Keratinocyte (primary cell): Measurements from ENCODE around the gene DCAKD. TPM values are rescaled to one million over a fixed set of nuclear protein-coding genes. Genes with fewer than 3 reads are reported as not detected.

Experiments used
- DNase-seq: peaks from one replicate; pipeline ENCODE4 v3.0.0-alpha.2; 2011; ENCODE audit warnings: low read depth, missing footprints, low spot score
- FAIRE-seq: peaks from 2 replicates; lab custom pipeline; 2011; peaks lifted over from hg19 to GRCh38; lab: Jason Lieb, UNC
- H2AFZ ChIP-seq: 2 replicates; pipeline ENCODE4 v1.6.0; 2012; ENCODE audit warnings: low read length, control low read depth, inconsistent platforms; ENCODE audit not compliant: control insufficient read depth
- H3K27ac ChIP-seq: 2 replicates; pipeline ENCODE4 v1.5.1; 2011; ENCODE audit warnings: low read length; ENCODE audit not compliant: control insufficient read depth, insufficient read depth
- H3K27me3 ChIP-seq: 3 replicates; pipeline ENCODE4 v1.6.0; 2011; ENCODE audit warnings: low read length; ENCODE audit not compliant: control insufficient read depth, insufficient read depth; ENCODE audit errors: extremely low read depth
- H3K36me3 ChIP-seq, 2 experiments: 2 replicates in 1 of 2; 3 replicates in 1 of 2; pipeline ENCODE4 v1.5.1; 2011; ENCODE audit warnings: low read length in 2 of 2, mild to moderate bottlenecking in 1 of 2; ENCODE audit not compliant: control insufficient read depth in 2 of 2, insufficient read depth in 2 of 2; ENCODE audit errors: extremely low read depth in 1 of 2
- H3K4me1 ChIP-seq: 3 replicates; pipeline ENCODE4 v1.5.1; 2011; ENCODE audit warnings: low read length; ENCODE audit not compliant: control insufficient read depth, insufficient read depth; ENCODE audit errors: extremely low read depth
- H3K4me2 ChIP-seq: 3 replicates; pipeline ENCODE4 v1.6.0; 2011; ENCODE audit warnings: low read depth, low read length; ENCODE audit not compliant: control insufficient read depth, insufficient read depth; ENCODE audit errors: extremely low read depth
- H3K4me3 ChIP-seq, 3 experiments: fragments of 200-600 bp in 1 of 3; sonication (generic) in 1 of 3; 2 replicates in 2 of 3; 3 replicates in 1 of 3; pipeline ENCODE4 v1.5.1; 2011 to 2016; ENCODE audit warnings: low read length in 3 of 3, mild to moderate bottlenecking in 3 of 3, control low read depth in 2 of 3, inconsistent platforms in 1 of 3, low read depth in 1 of 3, mixed read lengths in 1 of 3, mixed run types in 1 of 3, moderate library complexity in 1 of 3; ENCODE audit not compliant: control insufficient read depth in 2 of 3, insufficient read depth in 2 of 3; ENCODE audit errors: extremely low read depth in 1 of 3
- H3K79me2 ChIP-seq: 2 replicates; pipeline ENCODE4 v1.6.0; 2012; ENCODE audit warnings: low read length; ENCODE audit not compliant: control insufficient read depth, insufficient read depth
- H3K9ac ChIP-seq: 3 replicates; pipeline ENCODE4 v1.6.0; 2011; ENCODE audit warnings: low read length; ENCODE audit not compliant: control insufficient read depth, insufficient read depth; ENCODE audit errors: extremely low read depth
- H3K9me1 ChIP-seq: 3 replicates; pipeline ENCODE4 v1.6.0; 2011; ENCODE audit warnings: low read length; ENCODE audit not compliant: control insufficient read depth, insufficient read depth; ENCODE audit errors: extremely low read depth
- H3K9me3 ChIP-seq: 2 replicates; pipeline ENCODE4 v1.5.1; 2012; ENCODE audit warnings: low read depth, low read length; ENCODE audit not compliant: control insufficient read depth
- H4K20me1 ChIP-seq: 3 replicates; pipeline ENCODE4 v1.6.0; 2011; ENCODE audit warnings: low read length; ENCODE audit not compliant: control insufficient read depth, insufficient read depth; ENCODE audit errors: extremely low read depth
- CTCF ChIP-seq, 3 experiments: IDR thresholded peaks in 1 of 3; conservative IDR thresholded peaks in 1 of 3; optimal IDR thresholded peaks in 1 of 3; 2 replicates in 2 of 3; 3 replicates in 1 of 3; pipeline versions ENCODE3 to v1.5.1; 2011; ENCODE audit warnings: low read length in 3 of 3, mild to moderate bottlenecking in 3 of 3, moderate library complexity in 2 of 3, control low read depth in 1 of 3, inconsistent platforms in 1 of 3; ENCODE audit not compliant: insufficient read depth in 2 of 3; ENCODE audit errors: extremely low read depth in 1 of 3
- EZH2 ChIP-seq: IDR thresholded peaks from one replicate; pipeline ENCODE4 v1.6.1; 2012; ENCODE audit warnings: inconsistent platforms, mild to moderate bottlenecking, low read length, moderate library complexity
- dilution Hi-C: fragments of 300-500 bp; cut with MboI; formaldehyde crosslinking; loops from one replicate; pipeline ENCODE4 v1.7.0; 2020; ENCODE audit warnings: low sequenced_read_pairs; ENCODE audit not compliant: extremely low pct_ligation_motif_present
- polyA plus RNA-seq, 5 experiments: library from polyadenylated mRNA; depleted of rRNA in 3 of 5; stranded (reverse) in 3 of 5; stranded (forward) in 1 of 5; unstranded in 1 of 5; fragments of >200 nt; gene quantifications; 1 replicate in 1 of 5; 2 replicates in 3 of 5; 3 replicates in 1 of 5; pipeline versions ENCODE4 v1.2.1 to v1.2.3, GENCODE V29; 2011 to 2012; ENCODE audit warnings: missing spikeins in 2 of 5, low read depth in 1 of 5, low replicate concordance in 1 of 5

Gene DCAKD
- polyA plus RNA-seq, 1 donor (not counting 4 experiments of a cell fraction or from before 2014, with no cell fraction given): 18.7 TPM

GRCh38 chr17:45087978-45088377 lies 36.5 kb upstream of the DCAKD start:
- H3K4me2 ChIP-seq: no peak overlapping the region
- peaks cover 12% of the 10 kb centered on the region for H3K4me1 ChIP-seq
- H3K9ac ChIP-seq: no peak overlapping the region
- no peaks in the 10 kb centered on the region for H3K9me1 ChIP-seq
- peaks cover 4% of the 10 kb centered on the region for H3K9me3 ChIP-seq
- no peak overlapping the region for H2AFZ ChIP-seq
- no peak overlapping the region for H3K27ac ChIP-seq
- no peak overlapping the region for H3K4me3 ChIP-seq
- FAIRE-seq (no peak), DNase-seq (no peak)
- TF ChIP-seq CTCF (optimal IDR thresholded peaks at IDR 0.05 in 1 of 3, IDR thresholded peaks at IDR 0.05 in 1 of 3, conservative IDR thresholded peaks at IDR 0.05 in 1 of 3; ENCODE audit: extremely low read depth in 1 of 3, insufficient read depth in 2 of 3, low read length in 3 of 3) (no peak), EZH2 (no peak)
- no peaks in the 10 kb centered on the region for H3K27me3 ChIP-seq
- H3K79me2 ChIP-seq: peaks cover 4% of the 10 kb centered on the region
- dilution Hi-C loops: no loop called here
- H3K36me3 ChIP-seq: peaks cover 40 to 43% of the 10 kb centered on the region in 2 experiments
- H4K20me1 ChIP-seq: no peaks in the 10 kb centered on the region

- no peak overlapping the region for H3K27ac ChIP-seq
Observed at GRCh38 chr17:45087504-45087975, 36.1 kb upstream of the DCAKD start.

More at GRCh38 chr17:45087504-45087975, 36.1 kb upstream of the DCAKD start:
- Histone ChIP-seq H3K9me1 (no peaks in the 10 kb centered on the region), H3K4me3 (no peak overlapping the region), H3K9ac (no peak overlapping the region), H3K4me2 (no peak overlapping the region), H4K20me1 (no peaks in the 10 kb centered on the region), H3K9me3 (peaks cover 4% of the 10 kb centered on the region), H3K4me1 (peaks cover 8% of the 10 kb centered on the region), H2AFZ (no peak overlapping the region), H3K79me2 (peaks cover 4% of the 10 kb centered on the region), H3K36me3 (peaks cover 40 to 44% of the 10 kb centered on the region in 2 experiments), H3K27me3 (no peaks in the 10 kb centered on the region)
- no peak for DNase-seq
- TF ChIP-seq CTCF (optimal IDR thresholded peaks at IDR 0.05 in 1 of 3, IDR thresholded peaks at IDR 0.05 in 1 of 3, conservative IDR thresholded peaks at IDR 0.05 in 1 of 3; ENCODE audit: extremely low read depth in 1 of 3, insufficient read depth in 2 of 3, low read length in 3 of 3) (no peak), EZH2 (no peak)
- dilution Hi-C loops: no loop called here
- no peak for FAIRE-seq
